ENCODE measurements around the gene BRSK2. TPM values are rescaled to one million over a fixed set of nuclear protein-coding genes. Genes with fewer than 3 reads are reported as not detected.

Gene BRSK2
- polyA plus RNA-seq, 3 donors, result 0.67 to 50.2 (median 0.82) TPM

DNA sequence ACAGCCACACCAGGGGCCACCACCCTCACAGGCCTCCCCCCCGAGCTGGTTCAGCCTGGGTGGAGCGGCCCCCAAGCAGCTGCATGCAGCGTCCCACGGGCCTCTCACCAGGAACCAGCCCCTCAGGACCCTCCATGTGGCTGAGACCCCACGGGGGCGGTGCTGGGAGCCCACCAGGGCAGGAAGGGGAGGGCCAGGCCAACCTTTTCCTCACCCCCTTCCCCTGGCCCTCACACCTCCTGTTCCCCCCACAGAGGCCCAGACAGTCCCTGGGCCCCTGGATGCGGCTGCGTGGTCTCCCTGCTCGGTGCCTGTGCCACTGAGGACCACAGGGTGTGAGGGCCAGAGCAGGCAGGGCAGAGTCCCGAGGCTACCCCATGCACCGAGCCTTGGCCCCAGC, 50.3 kb downstream of the BRSK2 start:
- WGBS, 3 donors, result 73 to 86% (median 76%) methylated on average over 7 to 11 of the region's 11 CpGs
- H3K27ac ChIP-seq (ENCODE audit: low read depth, low read length), result no peak overlapping the region

GRCh38 chr11:1440496-1440895, 50.8 kb downstream of the BRSK2 start:
- WGBS, 3 donors, result 84 to 91% (median 86%) methylated on average over 7 to 12 of the region's 12 CpGs
- no peak overlapping the region for H3K27ac ChIP-seq (ENCODE audit: low read depth, low read length)

GRCh38 chr11:1442163-1442562, 52.4 kb downstream of the BRSK2 start:
- no peak overlapping the region for H3K27ac ChIP-seq (ENCODE audit: low read depth, low read length)
- 43 to 53% (median 44%) methylated on average over 9 of the region's 9 CpGs for WGBS, 3 donors

- 79 to 85% (median 82%) methylated on average over 22 to 28 of the region's 28 CpGs for WGBS, 3 donors
- H3K27ac ChIP-seq (ENCODE audit: low read depth, low read length), result no peak overlapping the region
Observed at GRCh38 chr11:1442807-1443366, 53.2 kb downstream of the BRSK2 start.

- no peak overlapping the region for H3K27ac ChIP-seq (ENCODE audit: low read depth, low read length)
- 77 to 80% (median 79%) methylated on average over 9 of the region's 9 CpGs for WGBS, 3 donors
Observed at GRCh38 chr11:1443737-1444136, 54.0 kb downstream of the BRSK2 start.

- 68 to 75% (median 74%) methylated on average over 9 to 11 of the region's 11 CpGs for WGBS, 3 donors
- no peak overlapping the region for H3K27ac ChIP-seq (ENCODE audit: low read depth, low read length)
Observed at GRCh38 chr11:1444321-1444720, 54.6 kb downstream of the BRSK2 start.

DNA sequence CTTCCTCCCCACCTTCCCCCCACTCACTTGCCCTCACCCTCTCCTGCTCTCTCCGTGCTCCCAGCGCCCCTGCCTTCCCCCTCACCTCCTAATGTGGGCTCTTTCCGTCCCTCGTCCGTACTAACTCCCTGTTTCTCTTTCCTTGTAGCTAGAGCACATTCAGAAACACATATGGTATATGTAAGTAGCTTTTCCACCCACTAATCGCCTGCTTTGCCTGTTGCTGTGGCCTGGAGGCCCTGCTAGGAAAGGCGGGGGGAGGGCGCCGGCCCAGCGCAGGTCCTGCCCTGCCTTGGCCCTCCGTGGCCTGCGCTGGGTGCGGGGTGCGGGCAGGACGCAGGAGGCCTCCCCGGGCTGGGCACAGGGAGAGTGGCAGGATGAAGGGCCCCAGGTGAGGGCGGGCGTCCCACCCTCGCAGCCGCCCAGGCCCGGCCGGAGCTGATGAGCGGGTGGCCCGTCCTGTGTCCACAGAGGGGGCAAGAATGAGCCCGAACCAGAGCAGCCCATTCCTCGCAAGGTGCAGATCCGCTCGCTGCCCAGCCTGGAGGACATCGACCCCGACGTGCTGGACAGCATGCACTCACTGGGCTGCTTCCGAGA, 55.2 kb downstream of the BRSK2 start:
- 76 to 85% (median 79%) methylated on average over 30 to 32 of the region's 32 CpGs for WGBS, 3 donors
- H3K27ac ChIP-seq (ENCODE audit: low read depth, low read length), result no peak overlapping the region

DNA sequence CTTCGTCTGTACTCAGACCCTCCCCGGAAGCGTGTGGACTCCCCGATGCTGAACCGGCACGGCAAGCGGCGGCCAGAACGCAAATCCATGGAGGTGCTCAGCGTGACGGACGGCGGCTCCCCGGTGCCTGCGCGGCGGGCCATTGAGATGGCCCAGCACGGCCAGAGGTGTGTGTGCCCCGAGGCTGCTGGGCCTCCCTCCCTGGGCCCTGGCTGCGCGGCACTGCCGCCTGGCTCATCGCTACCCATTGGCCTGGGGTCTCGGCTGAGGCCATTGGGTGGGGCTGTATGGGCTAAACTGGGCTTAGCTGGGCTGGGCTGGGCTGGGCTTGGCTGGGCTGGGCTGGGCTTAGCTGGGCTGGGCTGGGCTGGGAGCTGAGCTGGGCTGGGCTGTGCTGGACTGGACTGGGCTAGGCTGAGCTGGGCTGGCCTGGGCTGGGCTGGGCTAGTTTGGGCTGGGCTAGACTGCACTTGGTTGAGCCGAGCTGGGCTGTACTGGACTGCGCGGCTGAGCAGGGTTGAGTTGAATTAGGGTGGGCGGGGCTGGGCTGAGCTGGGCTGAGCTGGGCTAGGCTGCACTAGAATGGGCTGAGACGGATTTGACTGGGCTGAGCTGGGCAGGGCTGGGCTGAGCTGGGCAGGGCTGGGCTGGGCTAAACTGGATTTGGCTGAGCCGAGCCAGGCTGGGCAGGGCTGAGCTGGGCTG, 56.2 kb downstream of the BRSK2 start:
- 81 to 90% (median 86%) methylated on average over 27 to 30 of the region's 30 CpGs for WGBS, 3 donors
- no peak overlapping the region for H3K27ac ChIP-seq (ENCODE audit: low read depth, low read length)

DNA sequence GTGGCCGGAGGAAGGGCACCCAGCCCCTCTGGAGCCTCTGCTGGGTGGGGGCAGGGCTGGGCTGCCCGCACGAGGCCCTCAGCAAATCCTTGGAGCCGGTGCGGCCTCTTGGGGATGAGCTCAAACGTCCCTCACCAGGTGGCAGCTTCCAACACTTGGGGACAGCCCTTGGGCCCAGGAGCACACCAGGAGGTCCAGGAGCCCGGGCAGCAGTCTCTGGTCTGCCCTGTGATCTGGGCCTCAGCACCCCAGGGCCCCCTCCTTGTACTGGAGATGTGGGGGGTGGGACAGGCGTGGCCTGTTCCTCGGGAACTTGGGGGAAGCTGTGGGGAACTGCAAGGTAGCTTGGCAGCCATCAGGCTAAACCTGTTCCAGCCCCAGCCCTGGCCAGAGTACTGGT, 56.9 kb downstream of the BRSK2 start:
- 71 to 75% (median 74%) methylated on average over 9 of the region's 9 CpGs for WGBS, 3 donors
- no peak overlapping the region for H3K27ac ChIP-seq (ENCODE audit: low read depth, low read length)

- WGBS, 3 donors, result 79 to 86% (median 85%) methylated on average over 43 to 49 of the region's 49 CpGs
- no peak overlapping the region for H3K27ac ChIP-seq (ENCODE audit: low read depth, low read length)
Observed at GRCh38 chr11:1447845-1448825, 58.4 kb downstream of the BRSK2 start.

- WGBS, 3 donors, result 47 to 71% (median 56%) methylated on average over 22 to 24 of the region's 24 CpGs
- H3K27ac ChIP-seq (ENCODE audit: low read depth, low read length), result no peak overlapping the region
Observed at GRCh38 chr11:1448882-1449281, 59.1 kb downstream of the BRSK2 start.

DNA sequence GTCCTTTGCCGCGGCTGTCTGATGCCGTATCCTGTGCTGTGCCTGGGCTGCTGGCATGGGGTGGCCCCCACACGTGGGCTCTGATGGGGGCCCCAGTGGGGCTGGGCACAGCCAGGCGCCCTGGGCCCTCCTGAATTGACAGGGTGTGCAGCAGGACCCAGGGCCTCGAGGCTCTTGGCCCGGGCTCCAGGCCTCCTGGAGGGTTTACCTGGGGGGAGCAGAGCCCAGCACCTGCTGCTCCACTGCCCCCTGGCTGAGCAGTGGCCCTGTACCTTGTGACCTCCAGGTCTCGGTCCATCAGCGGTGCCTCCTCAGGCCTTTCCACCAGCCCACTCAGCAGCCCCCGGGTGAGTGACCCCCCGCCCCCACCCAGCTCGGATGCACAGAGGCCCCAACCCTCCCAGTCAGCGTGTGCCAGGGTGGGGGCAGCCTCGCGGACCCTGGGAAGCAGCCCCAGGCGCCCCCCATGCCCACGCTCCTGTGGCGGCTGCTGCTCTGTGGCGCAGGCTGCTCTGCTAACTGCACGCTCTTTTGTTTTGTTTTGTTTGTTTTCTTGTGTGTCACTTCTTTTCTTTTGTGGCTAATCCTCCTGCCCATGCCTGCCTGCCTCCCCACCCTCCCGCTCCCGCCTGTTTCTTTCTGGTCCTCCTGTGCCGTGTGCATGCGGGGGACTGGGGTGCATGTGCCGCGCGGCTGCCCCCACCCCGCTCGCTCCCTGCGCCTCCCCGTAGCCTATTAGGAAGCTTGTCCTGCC, 59.9 kb downstream of the BRSK2 start:
- no peak overlapping the region for H3K27ac ChIP-seq (ENCODE audit: low read depth, low read length)

GRCh38 chr11:1450344-1450875, 60.7 kb downstream of the BRSK2 start:
- 77 to 90% (median 85%) methylated on average over 28 to 29 of the region's 29 CpGs for WGBS, 3 donors
- H3K27ac ChIP-seq (ENCODE audit: low read depth, low read length), result no peak overlapping the region

More for the DNA sequence above, 59.9 kb downstream of the BRSK2 start:
- 76 to 82% (median 79%) methylated on average over 23 to 31 of the region's 31 CpGs for WGBS, 3 donors

- WGBS, 3 donors, result 70 to 81% (median 72%) methylated on average over 22 of the region's 22 CpGs
- no peak overlapping the region for H3K27ac ChIP-seq (ENCODE audit: low read depth, low read length)
Observed at GRCh38 chr11:1450949-1451710, 61.4 kb downstream of the BRSK2 start.

GRCh38 chr11:1451781-1452470, 62.2 kb downstream of the BRSK2 start:
- no peak overlapping the region for H3K27ac ChIP-seq (ENCODE audit: low read depth, low read length)
- 81 to 85% (median 81%) methylated on average over 27 of the region's 27 CpGs for WGBS, 3 donors

- 60 to 72% (median 66%) methylated on average over 13 of the region's 13 CpGs for WGBS, 3 donors
- no peak overlapping the region for H3K27ac ChIP-seq (ENCODE audit: low read depth, low read length)
Observed at GRCh38 chr11:1452744-1453143, 63.0 kb downstream of the BRSK2 start.
